ENCODE data around the gene HBP1. TPM values are rescaled to one million over a fixed set of nuclear protein-coding genes. Genes with fewer than 3 reads are reported as not detected.

The HBP1 gene
- total RNA-seq, 3 donors from 2014 or later, result 166 to 269 (median 176) TPM

DNA sequence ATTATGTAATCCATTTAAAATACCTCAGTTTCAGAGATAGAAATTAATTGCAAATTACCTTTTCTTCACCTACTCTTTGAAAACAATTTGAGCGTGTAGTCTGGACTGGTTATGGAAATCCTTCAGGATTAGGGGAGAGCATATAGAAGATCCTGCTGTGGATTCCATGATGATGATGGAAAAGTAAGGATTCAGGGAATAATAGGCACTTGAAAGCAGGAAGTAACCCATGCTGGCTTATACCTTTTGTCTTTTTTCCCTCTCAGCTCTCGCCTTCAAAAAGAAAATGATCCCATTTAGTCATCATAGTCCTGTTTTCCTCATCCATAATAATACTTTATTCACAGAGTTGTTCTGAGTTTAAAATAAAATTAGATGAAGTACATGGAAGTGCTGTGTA is 4.4 kb downstream of the HBP1 start:
- H3K4me3 ChIP-seq, result peak overlapping the region in 1 of 3 donors; percentile 24
- no peaks in the 10 kb centered on the region for H3K36me3 ChIP-seq
- no peak for DNase-seq (ENCODE audit: low spot score in 2 of 2)
- H3K27ac ChIP-seq, result peak overlapping the region in 1 of 2 donors; percentile 11
- H3K9me3 ChIP-seq, result no peaks in the 10 kb centered on the region
- H3K27me3 ChIP-seq, result no peaks in the 10 kb centered on the region
- intact Hi-C loops (cut with DNase I; ENCODE audit: low total_unique reads), result no loop called here
- peaks cover 0 to 35% of the 10 kb centered on the region in 2 donors for H3K4me1 ChIP-seq
- TF ChIP-seq CTCF (IDR thresholded peaks at IDR 0.05) (no peak), POLR2A (IDR thresholded peaks at IDR 0.05) (no peak), POLR2AphosphoS5 (IDR thresholded peaks at IDR 0.05) (no peak)

GRCh38 chr7:107173691-107174406 is 5.0 kb downstream of the HBP1 start:
- Histone ChIP-seq H3K27ac (no peak overlapping the region), H3K9me3 (no peaks in the 10 kb centered on the region), H3K27me3 (no peaks in the 10 kb centered on the region), H3K36me3 (no peaks in the 10 kb centered on the region), H3K4me1 (peaks cover 0 to 35% of the 10 kb centered on the region in 2 donors), H3K4me3 (peak overlapping the region in 1 of 3 donors; percentile 12)
- TF ChIP-seq POLR2A (IDR thresholded peaks at IDR 0.05) (no peak), POLR2AphosphoS5 (IDR thresholded peaks at IDR 0.05) (no peak), CTCF (IDR thresholded peaks at IDR 0.05) (no peak)
- intact Hi-C loops (cut with DNase I; ENCODE audit: low total_unique reads), result no loop called here
- no peak for DNase-seq (ENCODE audit: low spot score in 2 of 2)

DNA sequence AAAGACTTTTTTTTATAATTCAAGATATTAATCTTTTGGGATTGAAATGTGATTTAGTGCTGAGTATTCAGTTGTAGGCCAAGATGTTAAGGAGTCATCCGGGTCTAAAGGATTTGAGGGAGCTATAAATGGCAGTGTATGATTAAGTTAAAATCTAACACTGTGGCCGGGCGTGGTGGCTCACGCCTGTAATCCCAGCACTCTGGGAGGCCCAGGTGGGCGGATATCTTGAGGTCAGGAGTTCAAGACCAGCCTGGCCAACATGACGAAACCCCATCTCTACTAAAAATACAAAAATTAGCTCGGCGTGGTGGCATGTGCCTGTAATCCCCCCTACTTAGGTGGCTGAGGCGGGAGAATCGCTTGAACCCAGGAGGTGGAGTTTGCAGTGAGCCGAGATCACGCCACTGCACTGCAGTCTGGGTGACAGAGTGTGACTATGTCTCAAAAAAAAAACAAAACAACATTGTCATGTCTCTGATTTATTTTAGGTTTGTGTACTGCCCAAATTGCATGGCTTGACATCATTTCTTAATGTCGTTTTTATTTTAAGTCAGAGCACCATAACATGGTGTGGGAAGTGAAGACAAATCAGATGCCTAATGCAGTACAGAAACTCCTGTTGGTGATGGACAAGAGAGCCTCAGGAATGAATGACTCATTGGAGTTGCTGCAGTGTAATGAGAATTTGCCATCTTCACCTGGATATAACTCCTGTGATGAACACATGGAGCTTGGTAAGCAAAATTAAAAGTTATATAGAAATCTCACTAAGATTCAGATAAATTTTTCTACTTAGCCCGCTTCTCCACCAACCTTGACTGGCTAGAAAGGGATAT is 10.7 kb downstream of the HBP1 start:
- peaks cover 3 to 17% of the 10 kb centered on the region in 2 donors for H3K4me1 ChIP-seq
- peak overlapping the region; percentile 34 to 38 for H3K27ac ChIP-seq
- H3K27me3 ChIP-seq, result no peaks in the 10 kb centered on the region
- no peaks in the 10 kb centered on the region for H3K36me3 ChIP-seq
- DNase-seq (ENCODE audit: low spot score in 2 of 2), result no peak
- intact Hi-C loops (cut with DNase I; ENCODE audit: low total_unique reads), result no loop called here
- no peaks in the 10 kb centered on the region for H3K9me3 ChIP-seq
- H3K4me3 ChIP-seq, result no peak overlapping the region
- TF ChIP-seq CTCF (IDR thresholded peaks at IDR 0.05) (no peak), POLR2A (IDR thresholded peaks at IDR 0.05) (no peak), POLR2AphosphoS5 (IDR thresholded peaks at IDR 0.05) (no peak)

DNA sequence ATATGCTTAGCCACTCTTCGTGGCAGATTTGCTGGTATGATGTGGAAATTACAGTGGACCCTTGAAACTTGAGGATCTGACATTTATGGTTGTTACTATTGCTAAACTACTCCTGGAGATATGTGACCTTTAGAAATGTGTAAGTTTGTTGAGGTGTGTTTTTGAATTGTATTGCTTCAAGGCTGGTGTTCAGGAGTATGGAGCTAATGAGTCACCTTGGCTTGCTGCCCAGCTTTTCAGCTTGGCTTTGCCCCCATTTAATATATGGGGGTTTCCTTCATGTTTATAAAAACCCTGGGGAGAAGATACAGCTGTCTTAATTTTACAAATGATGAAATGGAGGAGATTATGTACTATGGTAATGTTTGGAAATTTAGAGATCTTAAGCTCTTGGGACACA is 11.6 kb downstream of the HBP1 start:
- H3K9me3 ChIP-seq, result no peaks in the 10 kb centered on the region
- DNase-seq (ENCODE audit: low spot score in 2 of 2), result no peak
- no peaks in the 10 kb centered on the region for H3K36me3 ChIP-seq
- no peak overlapping the region for H3K4me3 ChIP-seq
- intact Hi-C loops (cut with DNase I; ENCODE audit: low total_unique reads), result no loop called here
- no peaks in the 10 kb centered on the region for H3K27me3 ChIP-seq
- TF ChIP-seq CTCF (IDR thresholded peaks at IDR 0.05), result no peak
- TF ChIP-seq POLR2AphosphoS5 (IDR thresholded peaks at IDR 0.05), result no peak
- no peak for TF ChIP-seq POLR2A (IDR thresholded peaks at IDR 0.05)
- peak overlapping the region; percentile 33 to 38 for H3K27ac ChIP-seq
- peaks cover 3 to 9% of the 10 kb centered on the region in 2 donors for H3K4me1 ChIP-seq

- DNase-seq (ENCODE audit: low spot score in 2 of 2), result no peak
- peak overlapping the region; percentile 5 to 33 for H3K27ac ChIP-seq
- no peaks in the 10 kb centered on the region for H3K36me3 ChIP-seq
- no peaks in the 10 kb centered on the region for H3K9me3 ChIP-seq
- TF ChIP-seq CTCF (IDR thresholded peaks at IDR 0.05) (no peak), POLR2AphosphoS5 (IDR thresholded peaks at IDR 0.05) (no peak), POLR2A (IDR thresholded peaks at IDR 0.05) (no peak)
- intact Hi-C loops (cut with DNase I; ENCODE audit: low total_unique reads), result no loop called here
- peaks cover 3 to 8% of the 10 kb centered on the region in 2 donors for H3K4me1 ChIP-seq
- H3K4me3 ChIP-seq, result no peak overlapping the region
- H3K27me3 ChIP-seq, result no peaks in the 10 kb centered on the region
These were observed 12.4 kb downstream of the HBP1 start for GRCh38 chr7:107181172-107181571.
